HCT116 (cell line): ENCODE data around the gene ADK. TPM values are rescaled to one million over a fixed set of nuclear protein-coding genes. Genes with fewer than 3 reads are reported as not detected.
A peak's percentile ranks its signal among the peaks of the same experiment; 100 is the strongest.

Experiments used
- ATAC-seq: fragments of 200-7000 bp; cut with Tn5 transposase; 2 replicates; pipeline ENCODE4 v1.9.1; 2020; ENCODE audit warnings: mild to moderate bottlenecking, moderate library complexity
- BruUV-seq: library from RNA; stranded (reverse); fragments of 400-500 nt; replicated peaks from 2 replicates; lab custom pipeline; 2021; lab: Mats Ljungman, UMichigan
- CTCF ChIA-PET: fragments of 300-600 bp; sonication (Branson Sonifier 250); formaldehyde crosslinking; loops from one replicate; lab custom pipeline; 2021; ENCODE audit warnings: antibody characterized with exemption; lab: Charles Lee
- POLR2A ChIA-PET: fragments of 300-600, 350-600 bp; sonication (Branson Sonifier 250); formaldehyde crosslinking; loops from one replicate; lab custom pipeline; 2021; ENCODE audit warnings: antibody characterized with exemption; lab: Charles Lee
- RAD21 ChIA-PET, 2 experiments: fragments of 300-600 bp; sonication (Branson Sonifier 250); formaldehyde crosslinking; loops; one replicate each; lab custom pipeline; 2023; ENCODE audit warnings: low total read pairs in 2 of 2; ENCODE audit not compliant: uncharacterized antibody in 2 of 2, unreplicated experiment in 2 of 2, low non-redundant PET in 1 of 2; lab: Charles Lee
- DNase-seq: peaks from one replicate; pipeline ENCODE4 v3.0.0-alpha.2; 2010; ENCODE audit warnings: low read depth, low spot score
- H2AFZ ChIP-seq: fragments of 200-600 bp; shearing (Covaris generic), sonication (generic); 2 replicates; pipeline ENCODE4 v1.6.1; 2017; ENCODE audit warnings: low read depth, mixed run types, mixed read lengths, antibody characterized with exemption, low read length; ENCODE audit not compliant: poor library complexity, severe bottlenecking
- H3K27ac ChIP-seq: 2 replicates; pipeline ENCODE4 v1.5.1; 2012; ENCODE audit warnings: low read depth, low read length
- H3K27me3 ChIP-seq: fragments of 200-600 bp; sonication (generic); 2 replicates; pipeline ENCODE4 v1.6.1; 2016; ENCODE audit warnings: mixed run types, low read length, mixed read lengths; ENCODE audit not compliant: insufficient read depth
- H3K36me3 ChIP-seq, 2 experiments: fragments of 200-500 bp in 1 of 2; fragments of 200-600 bp in 1 of 2; sonication (Bioruptor generic) in 1 of 2; sonication (generic) in 1 of 2; 2 replicates each; pipeline versions ENCODE4 v1.5.1 to v1.6.1; 2014 to 2016; ENCODE audit warnings: low read length in 2 of 2, inconsistent platforms in 1 of 2, mixed read lengths in 1 of 2, mixed run types in 1 of 2; ENCODE audit not compliant: insufficient read depth in 2 of 2, control insufficient read depth in 1 of 2
- H3K4me1 ChIP-seq, 2 experiments: fragments of 200-600 bp in 1 of 2; sonication (generic) in 1 of 2; 2 replicates each; pipeline versions ENCODE4 v1.5.1 to v1.6.1; 2012 to 2017; ENCODE audit warnings: low read length in 2 of 2, inconsistent platforms in 1 of 2, mild to moderate bottlenecking in 1 of 2, mixed read lengths in 1 of 2, mixed run types in 1 of 2, moderate library complexity in 1 of 2; ENCODE audit not compliant: insufficient read depth in 2 of 2, control insufficient read depth in 1 of 2
- H3K4me2 ChIP-seq: fragments of 200-600 bp; sonication (generic); 2 replicates; pipeline ENCODE4 v1.6.1; 2017; ENCODE audit warnings: mixed run types, low read length, mixed read lengths
- H3K4me3 ChIP-seq, 2 experiments: fragments of 200-600 bp in 1 of 2; sonication (generic) in 1 of 2; replicated peaks in 1 of 2; 2 replicates each; pipeline ENCODE4 v1.5.1; 2011 to 2016; ENCODE audit warnings: low read length in 2 of 2, control low read depth in 1 of 2, low read depth in 1 of 2, mild to moderate bottlenecking in 1 of 2, mixed read lengths in 1 of 2, mixed run types in 1 of 2
- H3K79me2 ChIP-seq: fragments of 200-600 bp; sonication (generic); 2 replicates; pipeline ENCODE4 v1.6.1; 2017; ENCODE audit warnings: mild to moderate bottlenecking, mixed run types, low read length, moderate library complexity, mixed read lengths; ENCODE audit not compliant: insufficient read depth
- H3K9ac ChIP-seq: fragments of 200-600 bp; sonication (generic); 2 replicates; pipeline ENCODE4 v1.6.1; 2016; ENCODE audit warnings: low read length, mixed read lengths
- H3K9me2 ChIP-seq: fragments of 200-600 bp; sonication (generic), shearing (Covaris generic); 2 replicates; pipeline ENCODE4 v1.6.1; 2017; ENCODE audit warnings: mixed run types, mild to moderate bottlenecking, moderate library complexity; ENCODE audit not compliant: insufficient read depth
- H3K9me3 ChIP-seq, 2 experiments: fragments of 200-500 bp in 1 of 2; fragments of 200-600 bp in 1 of 2; sonication (Bioruptor generic) in 1 of 2; sonication (generic) in 1 of 2; 2 replicates each; pipeline ENCODE4 v1.6.1; 2014 to 2017; ENCODE audit warnings: low read length in 2 of 2, mixed read lengths in 2 of 2, inconsistent platforms in 1 of 2, low read depth in 1 of 2, mild to moderate bottlenecking in 1 of 2, mixed run types in 1 of 2, moderate library complexity in 1 of 2; ENCODE audit not compliant: control insufficient read depth in 1 of 2, insufficient read depth in 1 of 2
- H4K20me1 ChIP-seq: fragments of 200-600 bp; sonication (generic), shearing (Covaris generic); 2 replicates; pipeline ENCODE4 v1.6.1; 2017; ENCODE audit warnings: mixed run types, mild to moderate bottlenecking, moderate library complexity; ENCODE audit not compliant: insufficient read depth
- CBX3 ChIP-seq: IDR thresholded peaks from 2 replicates; pipeline ENCODE4 v1.6.1; 2012; ENCODE audit warnings: low read depth
- CEBPB ChIP-seq: IDR thresholded peaks from 2 replicates; pipeline ENCODE4 v1.6.1; 2012; ENCODE audit warnings: low read depth
- CTCF ChIP-seq, 3 experiments: fragments of 200-600 bp in 1 of 3; sonication (generic) in 1 of 3; IDR thresholded peaks in 2 of 3; conservative IDR thresholded peaks in 1 of 3; 2 replicates each; pipeline ENCODE4 v1.5.1; 2012 to 2017; ENCODE audit warnings: low read depth in 2 of 3, low read length in 2 of 3, antibody characterized with exemption in 1 of 3, borderline replicate concordance in 1 of 3, control low read depth in 1 of 3, mild to moderate bottlenecking in 1 of 3, mixed read lengths in 1 of 3, mixed run types in 1 of 3, moderate library complexity in 1 of 3; ENCODE audit not compliant: insufficient read depth in 1 of 3
- ELF1 ChIP-seq: IDR thresholded peaks from 2 replicates; pipeline ENCODE4 v1.6.1; 2012; ENCODE audit warnings: low read depth, borderline replicate concordance
- EZH2 ChIP-seq: fragments of 200-600 bp; sonication (generic); IDR thresholded peaks from 2 replicates; pipeline ENCODE4 v1.6.1; 2017; ENCODE audit warnings: antibody characterized with exemption, mixed run types
- EZH2phosphoT487 ChIP-seq: fragments of 200-600 bp; IDR thresholded peaks from 2 replicates; pipeline ENCODE4 v1.6.1; 2018; ENCODE audit warnings: antibody characterized with exemption, borderline replicate concordance
- FOSL1 ChIP-seq: IDR thresholded peaks from 2 replicates; pipeline ENCODE4 v1.6.1; 2012; ENCODE audit warnings: low read depth
- JUND ChIP-seq: IDR thresholded peaks from 2 replicates; pipeline ENCODE4 v1.6.1; 2012
- MAX ChIP-seq: IDR thresholded peaks from 2 replicates; pipeline ENCODE4 v1.6.1; 2012
- RAD21 ChIP-seq: IDR thresholded peaks from 2 replicates; pipeline ENCODE4 v1.6.1; 2012; ENCODE audit warnings: low read depth, mild to moderate bottlenecking
- SRF ChIP-seq: IDR thresholded peaks from 2 replicates; pipeline ENCODE4 v1.6.1; 2012; ENCODE audit warnings: low read depth
- TCF7L2 ChIP-seq: IDR thresholded peaks from 2 replicates; pipeline ENCODE4 v1.7.0; 2011; ENCODE audit warnings: borderline replicate concordance, inconsistent platforms; ENCODE audit not compliant: insufficient read depth, insufficient read length; ENCODE audit errors: extremely low read depth
- YY1 ChIP-seq: IDR thresholded peaks from 2 replicates; pipeline ENCODE4 v1.6.1; 2011; ENCODE audit warnings: low read length, low read depth, moderate library complexity, mild to moderate bottlenecking; ENCODE audit not compliant: insufficient replicate concordance; ENCODE audit errors: extremely low read depth
- ZFX ChIP-seq: fragments of 450-650 bp; IDR thresholded peaks from 2 replicates; pipeline ENCODE4 v1.6.1; 2017
- ZNF274 ChIP-seq: fragments of 200-500 bp; sonication (Bioruptor generic); IDR thresholded peaks from 2 replicates; pipeline ENCODE4 v1.6.1; 2014; ENCODE audit warnings: mild to moderate bottlenecking, low read depth, low read length, inconsistent platforms
- intact Hi-C: fragments of 100-400 bp; cut with micrococcal nuclease; formaldehyde crosslinking; loops from 2 replicates; pipeline ENCODE4 v1.10.0; 2022
- total RNA-seq: library from RNA; stranded (reverse); gene quantifications from one replicate; pipeline ENCODE4 v1.2.1, GENCODE V29; 2021; ENCODE audit not compliant: unreplicated experiment

The ADK gene
- total RNA-seq, 1 experiment from 2014 or later: 55.0 TPM

- TF ChIP-seq CBX3: peak; percentile 51; the same call in 1 of the 2 replicates
- TF ChIP-seq ZFX: no peak
- TF ChIP-seq TCF7L2: no peak
- TF ChIP-seq FOSL1: peak; percentile 68
- TF ChIP-seq CEBPB: peak; percentile 93
- TF ChIP-seq JUND: peak; percentile 46; the same call in 1 of the 2 replicates
- no peak for TF ChIP-seq YY1
- Histone ChIP-seq H3K9me3 (no peaks in the 10 kb centered on the region), H3K4me3 (peak overlapping the region in 1 of 2 experiments; percentile 12; a peak in 1 of 4 replicates), H4K20me1 (no peaks in the 10 kb centered on the region; the same call in 1 of the 2 replicates), H3K79me2 (peaks cover 58% of the 10 kb centered on the region), H3K36me3 (no peaks in the 10 kb centered on the region), H3K9ac (0 out of 2 replicates have a peak overlapping the region, but pooled peaks have one; percentile 18), H2AFZ (no peak overlapping the region), H3K9me2 (no peaks in the 10 kb centered on the region), H3K27me3 (no peaks in the 10 kb centered on the region), H3K4me1 (peaks cover 42 to 64% of the 10 kb centered on the region in 2 experiments), H3K4me2 (peak overlapping the region; percentile 61), H3K27ac (peak overlapping the region; percentile 32; the same call in 1 of the 2 replicates)
- ATAC-seq: peak; percentile 89
- CTCF ChIA-PET: interaction anchor here (1.0 kb wide), 1 partner anchor 51 kb away, joined by 3 read pairs; no protein-coding TSS in a partner anchor
- no TSS peak for BruUV-seq
- POLR2A ChIA-PET: no interaction called here
- intact Hi-C loops: loop anchor here (5.0 kb wide), 2 partner anchors 79 to 344 kb away; partner anchors contain the start of genes ADK and AP3M1
- no peak for DNase-seq
- RAD21 ChIA-PET: no interaction called here
Observed at GRCh38 chr10:74231375-74231774, 80.4 kb downstream of the ADK start.

- POLR2A ChIA-PET: no interaction called here
- intact Hi-C loops: loop anchor here (5.0 kb wide), 2 partner anchors 81 to 346 kb away; partner anchors contain the start of genes ADK and AP3M1
- TF ChIP-seq CEBPB (no peak), SRF (no peak), EZH2phosphoT487 (no peak), CTCF (IDR thresholded peaks at IDR 0.05 in 2 of 3, conservative IDR thresholded peaks at IDR 0.05 in 1 of 3; ENCODE audit: borderline replicate concordance in 1 of 3, insufficient read depth in 1 of 3, low read depth in 2 of 3, low read length in 2 of 3) (no peak), EZH2 (no peak), RAD21 (no peak), MAX (no peak), CBX3 (no peak), ELF1 (no peak), ZNF274 (no peak), JUND (no peak)
Observed at GRCh38 chr10:74233281-74233680, 82.3 kb downstream of the ADK start.

More at GRCh38 chr10:74233281-74233680, 82.3 kb downstream of the ADK start:
- Histone ChIP-seq H3K9me3 (no peaks in the 10 kb centered on the region), H3K9me2 (no peaks in the 10 kb centered on the region), H3K36me3 (no peaks in the 10 kb centered on the region), H3K9ac (no peak overlapping the region), H3K27ac (no peak overlapping the region), H2AFZ (no peak overlapping the region), H3K4me3 (no peak overlapping the region), H3K27me3 (no peaks in the 10 kb centered on the region), H3K79me2 (peaks cover 46% of the 10 kb centered on the region), H3K4me2 (no peak overlapping the region), H4K20me1 (no peaks in the 10 kb centered on the region; the same call in 1 of the 2 replicates), H3K4me1 (peaks cover 38 to 53% of the 10 kb centered on the region in 2 experiments)
- CTCF ChIA-PET: no interaction called here
- ATAC-seq (no peak), DNase-seq (no peak)
- BruUV-seq: no TSS peak
- RAD21 ChIA-PET: no interaction called here
